ENCODE results near the gene BCS1L.

Gene BCS1L

GRCh38 chr2:218659258-218659987 is at the start of gene BCS1L, which contains the start of gene ZNF142:
Gene BCS1L, plus strand, starts transcription at chr2:218659683. Its CDS starts 1,305 bp downstream, at chr2:218660988.
Gene ZNF142, minus strand, starts transcription at chr2:218659623. Its CDS starts 3,194 bp downstream, at chr2:218656429.
- Histone ChIP-seq H3K9ac (ENCODE audit: low read length) (peak within 1 kb of the TSS; percentile 69), H3K4me1 (ENCODE audit: insufficient read depth, low read length) (peaks cover 19% of the 10 kb centered on the region), H3K4me3 (ENCODE audit: low read depth in 1 of 2, low read length in 2 of 2) (peak within 1 kb of the TSS; percentile 89 to 92), H3K36me3 (ENCODE audit: insufficient read depth, low read length) (peaks cover 47% of the 10 kb centered on the region), H3K27ac (ENCODE audit: low read depth, low read length) (peak within 1 kb of the TSS; percentile 75), H3K9me3 (ENCODE audit: low read length) (no peaks in the 10 kb centered on the region), H3K27me3 (ENCODE audit: control insufficient read depth in 1 of 2, insufficient read depth in 2 of 2, low read length in 2 of 2) (no peaks in the 10 kb centered on the region)

GRCh38 chr2:218615868-218616315 is 43.6 kb upstream of the BCS1L start:
- H3K9ac ChIP-seq (ENCODE audit: low read length): no peak overlapping the region
- H3K9me3 ChIP-seq (ENCODE audit: low read length): no peaks in the 10 kb centered on the region
- peaks cover 18% of the 10 kb centered on the region for H3K4me1 ChIP-seq (ENCODE audit: insufficient read depth, low read length)
- H3K4me3 ChIP-seq (ENCODE audit: low read depth in 1 of 2, low read length in 2 of 2): no peak overlapping the region
- H3K27ac ChIP-seq (ENCODE audit: low read depth, low read length): peak overlapping the region; percentile 68
- no peaks in the 10 kb centered on the region for H3K27me3 ChIP-seq (ENCODE audit: control insufficient read depth in 1 of 2, insufficient read depth in 2 of 2, low read length in 2 of 2)
- peaks cover under 1% of the 10 kb centered on the region for H3K36me3 ChIP-seq (ENCODE audit: insufficient read depth, low read length)

- Histone ChIP-seq H3K27ac (ENCODE audit: low read depth, low read length) (no peak overlapping the region), H3K9me3 (ENCODE audit: low read length) (no peaks in the 10 kb centered on the region)
Observed at GRCh38 chr2:218618102-218618860, 41.2 kb upstream of the BCS1L start.

GRCh38 chr2:218621007-218621406 is 38.5 kb upstream of the BCS1L start:
- Histone ChIP-seq H3K9ac (ENCODE audit: low read length) (no peak overlapping the region), H3K4me1 (ENCODE audit: insufficient read depth, low read length) (peaks cover 6% of the 10 kb centered on the region), H3K9me3 (ENCODE audit: low read length) (no peaks in the 10 kb centered on the region), H3K4me3 (ENCODE audit: low read depth in 1 of 2, low read length in 2 of 2) (no peak overlapping the region), H3K27me3 (ENCODE audit: control insufficient read depth in 1 of 2, insufficient read depth in 2 of 2, low read length in 2 of 2) (no peaks in the 10 kb centered on the region), H3K36me3 (ENCODE audit: insufficient read depth, low read length) (peaks cover 13% of the 10 kb centered on the region), H3K27ac (ENCODE audit: low read depth, low read length) (no peak overlapping the region)

More at GRCh38 chr2:218618102-218618860, 41.2 kb upstream of the BCS1L start:
- no peak overlapping the region for H3K4me3 ChIP-seq (ENCODE audit: low read depth in 1 of 2, low read length in 2 of 2)
- H3K9ac ChIP-seq (ENCODE audit: low read length): no peak overlapping the region
- peaks cover 18% of the 10 kb centered on the region for H3K4me1 ChIP-seq (ENCODE audit: insufficient read depth, low read length)
- H3K36me3 ChIP-seq (ENCODE audit: insufficient read depth, low read length): peaks cover 8% of the 10 kb centered on the region
- H3K27me3 ChIP-seq (ENCODE audit: control insufficient read depth in 1 of 2, insufficient read depth in 2 of 2, low read length in 2 of 2): no peaks in the 10 kb centered on the region

GRCh38 chr2:218622606-218623365 is 36.7 kb upstream of the BCS1L start:
- no peaks in the 10 kb centered on the region for H3K27me3 ChIP-seq (ENCODE audit: control insufficient read depth in 1 of 2, insufficient read depth in 2 of 2, low read length in 2 of 2)
- H3K9ac ChIP-seq (ENCODE audit: low read length): no peak overlapping the region
- no peak overlapping the region for H3K4me3 ChIP-seq (ENCODE audit: low read depth in 1 of 2, low read length in 2 of 2)
- H3K27ac ChIP-seq (ENCODE audit: low read depth, low read length): no peak overlapping the region
- no peaks in the 10 kb centered on the region for H3K9me3 ChIP-seq (ENCODE audit: low read length)
- peaks cover 13% of the 10 kb centered on the region for H3K36me3 ChIP-seq (ENCODE audit: insufficient read depth, low read length)
- H3K4me1 ChIP-seq (ENCODE audit: insufficient read depth, low read length): no peaks in the 10 kb centered on the region

GRCh38 chr2:218623366-218623705 is 36.1 kb upstream of the BCS1L start:
- no peaks in the 10 kb centered on the region for H3K9me3 ChIP-seq (ENCODE audit: low read length)
- H3K9ac ChIP-seq (ENCODE audit: low read length): no peak overlapping the region
- no peak overlapping the region for H3K27ac ChIP-seq (ENCODE audit: low read depth, low read length)
- no peak overlapping the region for H3K4me3 ChIP-seq (ENCODE audit: low read depth in 1 of 2, low read length in 2 of 2)
- H3K36me3 ChIP-seq (ENCODE audit: insufficient read depth, low read length): peaks cover 17% of the 10 kb centered on the region
- H3K27me3 ChIP-seq (ENCODE audit: control insufficient read depth in 1 of 2, insufficient read depth in 2 of 2, low read length in 2 of 2): no peaks in the 10 kb centered on the region
- H3K4me1 ChIP-seq (ENCODE audit: insufficient read depth, low read length): no peaks in the 10 kb centered on the region

- Histone ChIP-seq H3K27ac (ENCODE audit: low read depth, low read length) (no peak overlapping the region), H3K9me3 (ENCODE audit: low read length) (no peaks in the 10 kb centered on the region), H3K4me1 (ENCODE audit: insufficient read depth, low read length) (no peaks in the 10 kb centered on the region), H3K4me3 (ENCODE audit: low read depth in 1 of 2, low read length in 2 of 2) (no peak overlapping the region), H3K27me3 (ENCODE audit: control insufficient read depth in 1 of 2, insufficient read depth in 2 of 2, low read length in 2 of 2) (no peaks in the 10 kb centered on the region), H3K36me3 (ENCODE audit: insufficient read depth, low read length) (peaks cover 23% of the 10 kb centered on the region), H3K9ac (ENCODE audit: low read length) (no peak overlapping the region)
Observed at GRCh38 chr2:218626369-218626768, 33.1 kb upstream of the BCS1L start.

- Histone ChIP-seq H3K27me3 (ENCODE audit: control insufficient read depth in 1 of 2, insufficient read depth in 2 of 2, low read length in 2 of 2) (no peaks in the 10 kb centered on the region), H3K9me3 (ENCODE audit: low read length) (no peaks in the 10 kb centered on the region), H3K36me3 (ENCODE audit: insufficient read depth, low read length) (peaks cover 33% of the 10 kb centered on the region), H3K4me3 (ENCODE audit: low read depth in 1 of 2, low read length in 2 of 2) (no peak overlapping the region), H3K27ac (ENCODE audit: low read depth, low read length) (no peak overlapping the region), H3K9ac (ENCODE audit: low read length) (no peak overlapping the region), H3K4me1 (ENCODE audit: insufficient read depth, low read length) (no peaks in the 10 kb centered on the region)
Observed at GRCh38 chr2:218627939-218628338, 31.5 kb upstream of the BCS1L start.

GRCh38 chr2:218631837-218632236 is 27.6 kb upstream of the BCS1L start:
- no peak overlapping the region for H3K9ac ChIP-seq (ENCODE audit: low read length)
- H3K4me3 ChIP-seq (ENCODE audit: low read depth in 1 of 2, low read length in 2 of 2): no peak overlapping the region
- H3K27me3 ChIP-seq (ENCODE audit: control insufficient read depth in 1 of 2, insufficient read depth in 2 of 2, low read length in 2 of 2): no peaks in the 10 kb centered on the region
- H3K9me3 ChIP-seq (ENCODE audit: low read length): no peaks in the 10 kb centered on the region
- H3K27ac ChIP-seq (ENCODE audit: low read depth, low read length): no peak overlapping the region
- peaks cover 65% of the 10 kb centered on the region for H3K36me3 ChIP-seq (ENCODE audit: insufficient read depth, low read length)
- H3K4me1 ChIP-seq (ENCODE audit: insufficient read depth, low read length): no peaks in the 10 kb centered on the region

GRCh38 chr2:218635719-218636118 is 23.8 kb upstream of the BCS1L start:
- peaks cover 81% of the 10 kb centered on the region for H3K36me3 ChIP-seq (ENCODE audit: insufficient read depth, low read length)
- H3K9me3 ChIP-seq (ENCODE audit: low read length): no peaks in the 10 kb centered on the region
- no peaks in the 10 kb centered on the region for H3K4me1 ChIP-seq (ENCODE audit: insufficient read depth, low read length)
- H3K9ac ChIP-seq (ENCODE audit: low read length): no peak overlapping the region
- H3K27me3 ChIP-seq (ENCODE audit: control insufficient read depth in 1 of 2, insufficient read depth in 2 of 2, low read length in 2 of 2): no peaks in the 10 kb centered on the region
- H3K27ac ChIP-seq (ENCODE audit: low read depth, low read length): no peak overlapping the region
- no peak overlapping the region for H3K4me3 ChIP-seq (ENCODE audit: low read depth in 1 of 2, low read length in 2 of 2)

- Histone ChIP-seq H3K4me1 (ENCODE audit: insufficient read depth, low read length) (no peaks in the 10 kb centered on the region), H3K4me3 (ENCODE audit: low read depth in 1 of 2, low read length in 2 of 2) (no peak overlapping the region), H3K27me3 (ENCODE audit: control insufficient read depth in 1 of 2, insufficient read depth in 2 of 2, low read length in 2 of 2) (no peaks in the 10 kb centered on the region), H3K9me3 (ENCODE audit: low read length) (no peaks in the 10 kb centered on the region), H3K36me3 (ENCODE audit: insufficient read depth, low read length) (peaks cover 75% of the 10 kb centered on the region), H3K27ac (ENCODE audit: low read depth, low read length) (no peak overlapping the region), H3K9ac (ENCODE audit: low read length) (no peak overlapping the region)
Observed at GRCh38 chr2:218638372-218638771, 21.1 kb upstream of the BCS1L start.
